Endodermal cell (in vitro differentiated cells): ENCODE measurements around the gene TGIF1. TPM values are rescaled to one million over a fixed set of nuclear protein-coding genes. Genes with fewer than 3 reads are reported as not detected.
"Not testable (repeated sequence)": the region's sequence is repeated elsewhere in the genome, so short reads cannot be mapped to it uniquely, and the experiment has no call there.

Source experiments
- DNase-seq: peaks from one replicate; pipeline ENCODE4 v3.0.0-alpha.2; 2017
- H3K27ac ChIP-seq: 2 replicates; pipeline ENCODE4 v1.5.1; 2013; ENCODE audit warnings: mild to moderate bottlenecking, low read depth, low read length, moderate library complexity
- H3K27me3 ChIP-seq: 2 replicates; pipeline ENCODE4 v1.6.1; 2013; ENCODE audit warnings: mild to moderate bottlenecking, low read length, moderate library complexity; ENCODE audit not compliant: insufficient read depth, control insufficient read depth, poor library complexity, severe bottlenecking
- H3K36me3 ChIP-seq: 2 replicates; pipeline ENCODE4 v1.7.0; 2013; ENCODE audit warnings: mild to moderate bottlenecking, low read length, moderate library complexity; ENCODE audit not compliant: control insufficient read depth, insufficient read depth
- H3K4me1 ChIP-seq: one replicate; pipeline ENCODE4 v1.7.0; 2013; ENCODE audit warnings: low read length; ENCODE audit not compliant: control insufficient read depth, insufficient read depth
- H3K4me3 ChIP-seq: 2 replicates; pipeline ENCODE4 v1.5.1; 2013; ENCODE audit warnings: mild to moderate bottlenecking, low read length, moderate library complexity
- H3K9ac ChIP-seq: 2 replicates; pipeline ENCODE4 v1.6.1; 2013; ENCODE audit warnings: mild to moderate bottlenecking, low read length, moderate library complexity; ENCODE audit not compliant: poor library complexity, severe bottlenecking; ENCODE audit errors: extremely low read depth
- H3K9me3 ChIP-seq: 2 replicates; pipeline ENCODE4 v1.6.1; 2013; ENCODE audit warnings: mild to moderate bottlenecking, low read length, moderate library complexity; ENCODE audit not compliant: control insufficient read depth
- H3K27ac Mint-ChIP-seq: 2 replicates; pipeline ENCODE4 v1.8.0; 2020; ENCODE audit warnings: mixed read lengths
- H3K27me3 Mint-ChIP-seq: 2 replicates; pipeline ENCODE4 v1.8.0; 2021; ENCODE audit warnings: mild to moderate bottlenecking, mixed read lengths; ENCODE audit not compliant: insufficient read depth
- H3K36me3 Mint-ChIP-seq: 2 replicates; pipeline ENCODE4 v1.8.0; 2020; ENCODE audit warnings: low read depth, mixed read lengths
- H3K4me1 Mint-ChIP-seq: 2 replicates; pipeline ENCODE4 v1.8.0; 2020; ENCODE audit warnings: mixed read lengths
- H3K4me3 Mint-ChIP-seq: 2 replicates; pipeline ENCODE4 v1.8.0; 2020; ENCODE audit warnings: mild to moderate bottlenecking, moderate library complexity, mixed read lengths
- H3K9me3 Mint-ChIP-seq: 2 replicates; pipeline ENCODE4 v1.8.0; 2020; ENCODE audit warnings: mild to moderate bottlenecking, mixed read lengths
- WGBS, 2 experiments: methylation state at CpG; one replicate each; pipeline versions ENCODE4 v1.1.5 to v1.1.7; 2013; ENCODE audit warnings: missing lambda C conversion rate in 2 of 2, mixed read lengths in 1 of 2; ENCODE audit not compliant: insufficient coverage in 1 of 2, insufficient read length in 1 of 2; 5-methylcytosine and 5-hydroxymethylcytosine counted together
- total RNA-seq, 2 donors: library from RNA; stranded (reverse); fragmentation: NEBNext Ultra II Directional in 1 of 2; extraction: Animal tissue kit (Norgen Biotek cat#: 25700) in 1 of 2; gene quantifications; 2 replicates in 1 of 2; 3 replicates in 1 of 2; pipeline ENCODE4 v1.2.1, GENCODE V29; 2021
- TF ChIP-seq, protein P1 (sequence below): fragments of 200-600 bp; sonication (generic); conservative IDR thresholded peaks from 2 replicates; pipeline ENCODE4 v1.5.0; 2021; ENCODE audit warnings: antibody characterized with exemption, mild to moderate bottlenecking

The TGIF1 gene
- total RNA-seq, 2 donors from 2014 or later, result 417 to 575 TPM

DNA sequence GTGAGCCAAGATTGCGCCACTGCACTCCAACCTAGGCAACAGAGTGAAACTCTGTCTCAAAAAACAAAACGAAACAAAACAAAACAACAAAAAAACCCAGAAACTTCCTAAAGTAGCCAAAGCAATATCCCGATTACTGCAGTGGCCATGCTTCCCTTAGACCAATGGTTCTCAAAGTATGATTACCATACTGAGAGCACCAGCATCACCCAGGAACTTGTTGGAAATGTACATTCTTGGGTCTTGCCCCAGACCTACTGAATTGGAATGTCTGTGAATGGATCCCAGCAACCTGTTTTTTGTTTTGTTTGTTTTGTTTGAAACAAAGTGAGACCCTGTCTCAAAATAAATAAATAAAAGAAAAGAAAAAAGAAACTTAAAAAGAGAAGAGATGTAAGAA, 41.9 kb upstream of the TGIF1 start:
- H3K36me3 Mint-ChIP-seq, result peaks cover 2% of the 10 kb centered on the region
- no peak for DNase-seq
- no peak overlapping the region for H3K4me3 Mint-ChIP-seq
- Histone ChIP-seq H3K4me3 (no peak overlapping the region), H3K36me3 (no peaks in the 10 kb centered on the region), H3K27me3 (no peaks in the 10 kb centered on the region), H3K4me1 (no peaks in the 10 kb centered on the region), H3K27ac (no peak overlapping the region), H3K9me3 (peaks cover 13% of the 10 kb centered on the region), H3K9ac (no peak overlapping the region)
- 88 to 96% methylated on average over 1 to 3 of the region's 3 CpGs for WGBS, 2 experiments
- TF ChIP-seq, protein P1, sequence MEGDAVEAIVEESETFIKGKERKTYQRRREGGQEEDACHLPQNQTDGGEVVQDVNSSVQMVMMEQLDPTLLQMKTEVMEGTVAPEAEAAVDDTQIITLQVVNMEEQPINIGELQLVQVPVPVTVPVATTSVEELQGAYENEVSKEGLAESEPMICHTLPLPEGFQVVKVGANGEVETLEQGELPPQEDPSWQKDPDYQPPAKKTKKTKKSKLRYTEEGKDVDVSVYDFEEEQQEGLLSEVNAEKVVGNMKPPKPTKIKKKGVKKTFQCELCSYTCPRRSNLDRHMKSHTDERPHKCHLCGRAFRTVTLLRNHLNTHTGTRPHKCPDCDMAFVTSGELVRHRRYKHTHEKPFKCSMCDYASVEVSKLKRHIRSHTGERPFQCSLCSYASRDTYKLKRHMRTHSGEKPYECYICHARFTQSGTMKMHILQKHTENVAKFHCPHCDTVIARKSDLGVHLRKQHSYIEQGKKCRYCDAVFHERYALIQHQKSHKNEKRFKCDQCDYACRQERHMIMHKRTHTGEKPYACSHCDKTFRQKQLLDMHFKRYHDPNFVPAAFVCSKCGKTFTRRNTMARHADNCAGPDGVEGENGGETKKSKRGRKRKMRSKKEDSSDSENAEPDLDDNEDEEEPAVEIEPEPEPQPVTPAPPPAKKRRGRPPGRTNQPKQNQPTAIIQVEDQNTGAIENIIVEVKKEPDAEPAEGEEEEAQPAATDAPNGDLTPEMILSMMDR, result no peak
- H3K27me3 Mint-ChIP-seq, result no peaks in the 10 kb centered on the region
- H3K9me3 Mint-ChIP-seq, result peaks cover 12% of the 10 kb centered on the region
- no peaks in the 10 kb centered on the region for H3K4me1 Mint-ChIP-seq
- H3K27ac Mint-ChIP-seq, result no peak overlapping the region

DNA sequence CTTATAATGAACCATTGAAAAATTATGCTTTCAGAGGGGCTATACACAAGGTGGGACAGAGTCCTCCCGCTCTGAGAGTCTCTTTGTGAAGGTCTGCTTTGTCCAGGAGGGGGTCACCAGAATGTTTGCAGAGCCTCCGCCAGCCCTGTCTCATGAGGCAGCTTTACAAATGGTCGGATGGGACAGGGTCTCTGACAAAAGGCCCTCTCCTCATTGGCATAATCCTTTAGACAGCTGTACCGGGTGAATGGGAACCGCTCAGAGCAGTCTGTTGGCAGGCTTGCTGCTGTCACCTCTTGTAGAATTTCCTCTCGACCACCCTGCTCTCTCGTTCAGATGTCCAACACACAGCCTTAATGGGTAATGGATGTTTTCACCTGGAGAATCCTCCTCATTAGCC, 40.2 kb upstream of the TGIF1 start:
- Histone ChIP-seq H3K4me1 (no peaks in the 10 kb centered on the region), H3K36me3 (no peaks in the 10 kb centered on the region), H3K9ac (no peak overlapping the region), H3K4me3 (no peak overlapping the region), H3K27me3 (no peaks in the 10 kb centered on the region), H3K9me3 (peaks cover 11% of the 10 kb centered on the region), H3K27ac (no peak overlapping the region)
- no peak for DNase-seq
- no peaks in the 10 kb centered on the region for H3K36me3 Mint-ChIP-seq
- peaks cover 8% of the 10 kb centered on the region for H3K9me3 Mint-ChIP-seq
- no peak overlapping the region for H3K4me3 Mint-ChIP-seq
- TF ChIP-seq, protein P1, result no peak
- no peaks in the 10 kb centered on the region for H3K4me1 Mint-ChIP-seq
- WGBS, 2 experiments, result 83 to 90% methylated on average over 5 to 7 of the region's 7 CpGs
- H3K27me3 Mint-ChIP-seq, result no peaks in the 10 kb centered on the region
- H3K27ac Mint-ChIP-seq, result no peak overlapping the region

DNA sequence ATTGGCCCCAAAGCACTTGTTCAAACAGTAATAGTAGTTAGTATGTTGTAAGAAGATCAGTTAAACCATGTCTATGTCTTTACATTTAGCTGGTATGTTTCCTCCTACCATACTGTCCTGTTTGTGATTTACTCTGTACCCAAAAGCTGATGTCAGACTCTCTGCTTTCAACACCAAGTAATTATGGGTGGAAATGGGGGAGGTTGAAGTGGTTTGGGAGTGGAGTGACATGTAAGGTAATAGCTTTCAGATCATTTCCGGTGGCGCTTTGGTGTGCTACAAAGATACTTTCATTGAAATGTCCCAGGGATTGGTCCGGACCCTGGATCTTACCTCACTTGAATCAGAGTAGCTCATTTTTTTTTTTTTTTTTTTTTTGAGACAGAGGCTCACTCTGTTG, 39.7 kb upstream of the TGIF1 start:
- TF ChIP-seq, protein P1, result no peak
- Histone ChIP-seq H3K9me3 (peaks cover 7% of the 10 kb centered on the region), H3K27ac (no peak overlapping the region), H3K9ac (no peak overlapping the region), H3K36me3 (no peaks in the 10 kb centered on the region), H3K4me1 (no peaks in the 10 kb centered on the region), H3K4me3 (no peak overlapping the region), H3K27me3 (no peaks in the 10 kb centered on the region)
- DNase-seq, result no peak
- Mint-ChIP-seq H3K27ac (no peak overlapping the region), H3K27me3 (no peaks in the 10 kb centered on the region), H3K4me3 (no peak overlapping the region), H3K36me3 (no peaks in the 10 kb centered on the region), H3K4me1 (no peaks in the 10 kb centered on the region), H3K9me3 (peaks cover 4% of the 10 kb centered on the region)
- WGBS, 2 experiments, result 86 to 98% methylated on average over 2 to 3 of the region's 3 CpGs

DNA sequence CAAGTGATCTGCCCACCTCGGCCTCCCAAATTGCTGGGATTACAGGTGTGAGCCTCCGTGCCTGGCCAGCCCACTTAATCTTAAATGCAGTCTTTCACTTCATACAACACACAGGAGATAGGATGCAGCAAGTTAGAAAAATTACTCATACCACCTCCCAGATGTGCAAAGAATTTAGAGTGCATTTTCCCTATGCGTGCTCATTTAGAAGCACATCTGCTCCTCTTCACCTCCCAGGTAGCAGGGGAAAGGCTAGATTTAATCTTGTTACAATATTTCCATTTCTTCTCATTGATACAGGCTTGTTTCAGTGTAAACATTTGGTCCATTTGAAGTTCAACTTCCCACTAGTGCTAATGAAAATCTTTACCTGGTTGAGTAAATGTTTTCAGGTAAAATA, 39.1 kb upstream of the TGIF1 start:
- H3K9me3 ChIP-seq, H3K27ac ChIP-seq, H3K36me3 ChIP-seq, H3K27me3 ChIP-seq, H3K27me3 Mint-ChIP-seq, H3K9ac ChIP-seq, H3K4me1 Mint-ChIP-seq, DNase-seq, H3K4me1 ChIP-seq, H3K4me3 ChIP-seq, H3K36me3 Mint-ChIP-seq, H3K9me3 Mint-ChIP-seq, H3K27ac Mint-ChIP-seq, H3K4me3 Mint-ChIP-seq: not testable (repeated sequence)
- WGBS, 2 experiments, result 90% methylated on average over 3 of the region's 3 CpGs; no CpG with 5 or more reads in 1 of the 2 experiments
